A549 (cell line): ENCODE data around the gene PPME1.

ENCODE experiments used
- CBX2 ChIP-seq: fragments of 200-600 bp; sonication (generic); IDR thresholded peaks from 2 replicates; pipeline ENCODE4 v1.6.1; 2016; ENCODE audit warnings: low read depth, mild to moderate bottlenecking, borderline replicate concordance
- HDAC2 ChIP-seq: fragments of 200-600 bp; sonication (generic); IDR thresholded peaks from 2 replicates; pipeline ENCODE4 v1.6.1; 2016
- MAZ ChIP-seq: fragments of 150-350 bp; IDR thresholded peaks from 2 replicates; pipeline ENCODE4 v1.6.1; 2014; ENCODE audit warnings: antibody characterized with exemption, low read depth, low read length, borderline replicate concordance
- PHF8 ChIP-seq: fragments of 200-600 bp; sonication (generic); IDR thresholded peaks from 2 replicates; pipeline ENCODE4 v1.6.1; 2016; ENCODE audit warnings: low read depth, mild to moderate bottlenecking, antibody characterized with exemption, moderate library complexity, borderline replicate concordance
- POLR2A ChIP-seq: IDR thresholded peaks from 2 replicates; pipeline ENCODE4 v1.6.1; 2012; ENCODE audit warnings: mild to moderate bottlenecking, low read length
- RNF2 ChIP-seq: fragments of 200-600 bp; sonication (generic); IDR thresholded peaks from 2 replicates; pipeline ENCODE4 v1.6.1; 2016; ENCODE audit warnings: low read depth, mild to moderate bottlenecking, antibody characterized with exemption, moderate library complexity, borderline replicate concordance
- SMC3 ChIP-seq: fragments of >200 bp; sonication (Bioruptor Twin); formaldehyde crosslinking; IDR thresholded peaks from 3 replicates; pipeline ENCODE4 v1.6.1; 2018; ENCODE audit warnings: inconsistent platforms
- ZFP36 ChIP-seq: fragments of 450-650 bp; IDR thresholded peaks from 2 replicates; pipeline ENCODE4 v1.6.1; 2014; ENCODE audit warnings: borderline replicate concordance; ENCODE audit not compliant: partially characterized antibody
- TF ChIP-seq, protein P1 (sequence below): fragments of >200 bp; sonication (Bioruptor Twin); formaldehyde crosslinking; IDR thresholded peaks from 3 replicates; pipeline ENCODE4 v1.5.1; 2016

DNA sequence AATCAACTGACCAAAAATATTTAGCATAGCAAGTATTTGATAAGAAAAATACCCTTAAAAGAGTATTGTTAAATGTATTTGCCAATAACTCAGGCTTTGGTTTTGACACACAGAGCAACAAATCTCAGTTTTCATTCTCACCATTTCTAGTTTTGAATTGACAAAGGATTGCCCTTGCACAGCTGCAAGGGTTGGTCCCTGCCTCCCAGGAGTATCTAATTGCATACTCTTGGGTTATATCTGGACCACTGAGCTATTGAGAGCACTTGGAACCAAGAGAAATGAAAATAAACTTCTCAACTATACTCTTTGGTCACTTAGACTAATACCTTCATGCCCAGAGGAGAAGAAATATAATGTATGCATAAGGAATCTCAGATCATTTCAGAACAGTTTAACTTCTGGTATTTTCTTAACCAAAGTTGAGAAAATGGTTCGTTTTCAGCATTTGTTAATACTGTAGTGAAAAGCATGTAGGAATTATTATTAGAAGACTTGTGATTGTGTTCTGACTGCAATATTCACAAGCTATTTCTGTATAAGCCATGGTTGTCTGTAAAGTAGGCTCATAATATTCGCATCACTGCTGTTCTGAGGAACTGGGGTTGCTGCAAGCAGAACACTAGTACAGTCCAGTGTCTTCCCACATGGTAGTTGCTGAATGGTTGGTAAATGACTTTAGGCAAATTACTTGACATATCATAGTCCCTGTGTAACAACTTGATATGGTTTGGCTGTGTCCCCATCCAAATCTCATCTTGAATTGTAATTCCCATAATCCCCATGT lies 8.2 kb upstream of the PPME1 start:
- TF ChIP-seq, protein P1, sequence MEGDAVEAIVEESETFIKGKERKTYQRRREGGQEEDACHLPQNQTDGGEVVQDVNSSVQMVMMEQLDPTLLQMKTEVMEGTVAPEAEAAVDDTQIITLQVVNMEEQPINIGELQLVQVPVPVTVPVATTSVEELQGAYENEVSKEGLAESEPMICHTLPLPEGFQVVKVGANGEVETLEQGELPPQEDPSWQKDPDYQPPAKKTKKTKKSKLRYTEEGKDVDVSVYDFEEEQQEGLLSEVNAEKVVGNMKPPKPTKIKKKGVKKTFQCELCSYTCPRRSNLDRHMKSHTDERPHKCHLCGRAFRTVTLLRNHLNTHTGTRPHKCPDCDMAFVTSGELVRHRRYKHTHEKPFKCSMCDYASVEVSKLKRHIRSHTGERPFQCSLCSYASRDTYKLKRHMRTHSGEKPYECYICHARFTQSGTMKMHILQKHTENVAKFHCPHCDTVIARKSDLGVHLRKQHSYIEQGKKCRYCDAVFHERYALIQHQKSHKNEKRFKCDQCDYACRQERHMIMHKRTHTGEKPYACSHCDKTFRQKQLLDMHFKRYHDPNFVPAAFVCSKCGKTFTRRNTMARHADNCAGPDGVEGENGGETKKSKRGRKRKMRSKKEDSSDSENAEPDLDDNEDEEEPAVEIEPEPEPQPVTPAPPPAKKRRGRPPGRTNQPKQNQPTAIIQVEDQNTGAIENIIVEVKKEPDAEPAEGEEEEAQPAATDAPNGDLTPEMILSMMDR, result no peak
- TF ChIP-seq SMC3, result no peak
- no peak for TF ChIP-seq ZFP36
- TF ChIP-seq RNF2, result no peak
- no peak for TF ChIP-seq PHF8
- TF ChIP-seq HDAC2, result no peak
- no peak for TF ChIP-seq CBX2
- TF ChIP-seq MAZ, result no peak
- TF ChIP-seq POLR2A, result no peak
